GM12878 (cell line): Measurements from ENCODE around the gene DTNA. TPM values are rescaled to one million over a fixed set of nuclear protein-coding genes. Genes with fewer than 3 reads are reported as not detected.

Experiments used
- ATAC-seq: fragments of 200-7000 bp; cut with Tn5 transposase; 3 replicates; pipeline ENCODE4 v1.9.1; 2020; ENCODE audit warnings: mild to moderate bottlenecking, moderate library complexity
- BruUV-seq: library from RNA; stranded (reverse); fragments of 400-500 nt; replicated peaks from 2 replicates; lab custom pipeline; 2021; lab: Mats Ljungman, UMichigan
- CTCF ChIA-PET: fragments of 300-600 bp; sonication (Branson Sonifier 250); formaldehyde crosslinking; extraction: SDS; loops from one replicate; lab custom pipeline; 2021; ENCODE audit warnings: inconsistent platforms; lab: Yijun Ruan, JAX
- POLR2A ChIA-PET: fragments of 350-600 bp; formaldehyde crosslinking; extraction: SDS; loops from one replicate; lab custom pipeline; 2021; ENCODE audit warnings: inconsistent platforms; lab: Charles Lee
- RAD21 ChIA-PET: fragments of 300-600 bp; sonication (Branson Sonifier 250); formaldehyde crosslinking; loops from one replicate; lab custom pipeline; 2023; ENCODE audit warnings: antibody characterized with exemption; ENCODE audit not compliant: unreplicated experiment; lab: Charles Lee
- SMC1A ChIA-PET: fragments of 300-600 bp; sonication (Branson Sonifier 250); formaldehyde crosslinking; loops from one replicate; lab custom pipeline; 2023; ENCODE audit not compliant: unreplicated experiment, uncharacterized antibody; lab: Charles Lee
- DNase-seq: peaks from one replicate; pipeline ENCODE4 v3.0.0-alpha.2; 2011; ENCODE audit warnings: low read depth, low spot score
- FAIRE-seq: peaks from 3 replicates; lab custom pipeline; 2011; peaks lifted over from hg19 to GRCh38; lab: Jason Lieb, UNC
- H2AFZ ChIP-seq: 2 replicates; pipeline ENCODE4 v1.6.0; 2011; ENCODE audit warnings: low read depth, low read length, control low read depth; ENCODE audit not compliant: control insufficient read depth
- H3K27ac ChIP-seq: 2 replicates; pipeline ENCODE4 v1.5.1; 2011; ENCODE audit warnings: control low read depth; ENCODE audit not compliant: control insufficient read depth, insufficient read depth
- H3K27me3 ChIP-seq, 2 experiments: replicated peaks in 1 of 2; 2 replicates each; pipeline versions ENCODE4 v1.6.0 to v1.6.1; 2011; ENCODE audit warnings: low read length in 1 of 2; ENCODE audit not compliant: control insufficient read depth in 2 of 2, insufficient read depth in 2 of 2
- H3K36me3 ChIP-seq, 2 experiments: 2 replicates each; pipeline ENCODE4 v1.5.1; 2011; ENCODE audit warnings: low read length in 1 of 2; ENCODE audit not compliant: control insufficient read depth in 2 of 2, insufficient read depth in 2 of 2
- H3K4me1 ChIP-seq: 2 replicates; pipeline ENCODE4 v1.6.1; 2011; ENCODE audit warnings: mild to moderate bottlenecking, low read length, moderate library complexity, mixed read lengths; ENCODE audit not compliant: control insufficient read depth, insufficient read depth
- H3K4me2 ChIP-seq: 2 replicates; pipeline ENCODE4 v1.6.0; 2011; ENCODE audit warnings: control low read depth; ENCODE audit not compliant: control insufficient read depth, insufficient read depth
- H3K4me3 ChIP-seq: fragments of 200-600 bp; sonication (generic); 2 replicates; pipeline ENCODE4 v1.5.1; 2016
- H3K79me2 ChIP-seq: 2 replicates; pipeline ENCODE4 v1.6.0; 2011; ENCODE audit warnings: low read length; ENCODE audit not compliant: control insufficient read depth, insufficient read depth
- H3K9ac ChIP-seq: 2 replicates; pipeline ENCODE4 v1.8.0; 2011; ENCODE audit warnings: low read length, control low read depth, mixed read lengths; ENCODE audit not compliant: control insufficient read depth, insufficient read depth
- H3K9me3 ChIP-seq: replicated peaks from 3 replicates; pipeline ENCODE4 v1.5.1; 2011; ENCODE audit warnings: mild to moderate bottlenecking, low read length; ENCODE audit not compliant: control insufficient read depth, insufficient read depth
- H4K20me1 ChIP-seq: 2 replicates; pipeline ENCODE4 v1.6.0; 2011; ENCODE audit not compliant: control insufficient read depth, insufficient read depth
- BRCA1 ChIP-seq: IDR thresholded peaks from 2 replicates; pipeline ENCODE4 v1.6.1; 2011; ENCODE audit warnings: low read depth, low read length, improper control_type of control experiment
- EP300 ChIP-seq, 2 experiments: fragments of 150-350 bp in 1 of 2; IDR thresholded peaks; 2 replicates each; pipeline ENCODE4 v1.6.1; 2011 to 2012; ENCODE audit warnings: low read depth in 2 of 2, low read length in 2 of 2, borderline replicate concordance in 1 of 2, improper control_type of control experiment in 1 of 2, inconsistent platforms in 1 of 2; ENCODE audit not compliant: control insufficient read depth in 1 of 2
- FOS ChIP-seq: IDR thresholded peaks from 3 replicates; pipeline ENCODE4 v1.6.1; 2011; ENCODE audit warnings: borderline replicate concordance; ENCODE audit not compliant: insufficient read length; ENCODE audit errors: extremely low read depth
- NFXL1 ChIP-seq: fragments of 450-650 bp; IDR thresholded peaks from 2 replicates; pipeline ENCODE4 v1.6.1; 2017; ENCODE audit warnings: antibody characterized with exemption, mild to moderate bottlenecking, borderline replicate concordance
- STAT3 ChIP-seq: IDR thresholded peaks from 2 replicates; pipeline ENCODE4 v1.6.1; 2011; ENCODE audit warnings: low read depth, low read length, improper control_type of control experiment
- ZBED1 ChIP-seq: IDR thresholded peaks from 2 replicates; pipeline ENCODE4 v1.6.1; 2016; ENCODE audit warnings: borderline replicate concordance
- ZNF592 ChIP-seq: fragments of 450-650 bp; IDR thresholded peaks from 2 replicates; pipeline ENCODE4 v1.6.1; 2017; ENCODE audit warnings: mild to moderate bottlenecking, moderate library complexity
- ZSCAN29 ChIP-seq: fragments of 450-650 bp; IDR thresholded peaks from 2 replicates; pipeline ENCODE4 v1.6.1; 2017; ENCODE audit warnings: mild to moderate bottlenecking, moderate library complexity
- WGBS: methylation state at CpG from one replicate; pipeline ENCODE4 v1.1.6; 2016; ENCODE audit warnings: low lambda C conversion rate; ENCODE audit not compliant: insufficient replicate concordance, insufficient coverage; ENCODE audit errors: missing lambda C conversion rate; 5-methylcytosine and 5-hydroxymethylcytosine counted together
- in situ Hi-C: fragments of 300-500 bp; cut with MboI; formaldehyde crosslinking; loops from 9 replicates; pipeline ENCODE4 v1.14.3; 2018; ENCODE audit warnings: mixed read lengths
- intact Hi-C: fragments of 100-400 bp; cut with micrococcal nuclease; formaldehyde crosslinking; loops from one replicate; pipeline ENCODE4 v1.14.2; 2022; ENCODE audit not compliant: unreplicated experiment
- polyA plus RNA-seq, 11 experiments: library from polyadenylated mRNA; depleted of rRNA in 4 of 11; unstranded in 6 of 11; stranded (reverse) in 5 of 11; fragments of >200 nt; fragmentation: Nextera tagmentation in 4 of 11; fragmentation: Illumina TruSeq in 1 of 11; extraction: Ambion mirVana in 4 of 11; extraction: Trizol in 1 of 11; gene quantifications; 1 replicate in 1 of 11; 2 replicates in 10 of 11; pipeline versions ENCODE4 v1.2.1 to v1.2.3, GENCODE V29; 2011 to 2016; ENCODE audit warnings: inconsistent platforms in 2 of 11, missing spikeins in 2 of 11, low read depth in 1 of 11
- total RNA-seq, 4 experiments: library from RNA; depleted of rRNA in 3 of 4; stranded (reverse); fragments of >200 nt in 3 of 4; fragmentation: Illumina TruSeq in 1 of 4; extraction: Trizol in 1 of 4; gene quantifications; 2 replicates each; pipeline versions ENCODE4 v1.2.1 to v1.2.3, GENCODE V29; 2013 to 2021
- TF ChIP-seq, protein P1 (sequence below): IDR thresholded peaks from 2 replicates; pipeline ENCODE4 v1.6.1; 2012; ENCODE audit warnings: improper control_type of control experiment, low read depth, low read length; ENCODE audit not compliant: insufficient replicate concordance

The DTNA gene
- total and polyA plus RNA-seq, 10 of the 15 experiments (the other 5 are each of a cell fraction or from before 2014, with no cell fraction given): 0.26 to 8.6 (median 0.53) TPM

DNA sequence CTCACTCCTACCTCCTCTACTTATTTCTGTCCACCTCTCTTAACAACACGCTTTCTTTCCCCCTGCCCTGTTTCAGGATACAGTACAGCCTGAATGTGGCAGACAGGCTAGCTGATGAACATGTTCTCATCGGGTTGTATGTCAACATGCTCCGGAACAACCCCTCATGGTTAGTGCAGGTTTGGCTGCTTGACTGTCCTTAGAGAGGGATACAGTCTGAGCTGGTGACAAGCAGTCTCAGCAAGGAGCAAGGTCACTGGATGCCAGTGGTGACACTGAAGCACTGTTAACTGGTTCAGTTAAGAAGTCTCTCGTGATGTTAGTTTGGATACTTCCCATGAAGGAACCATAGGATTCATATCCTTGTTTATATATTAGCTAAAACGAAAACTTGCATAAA, 128.6 kb downstream of the DTNA start:
- H3K4me2 ChIP-seq: no peak overlapping the region
- in situ Hi-C loops: no loop called here
- POLR2A ChIA-PET: no interaction called here
- 13% methylated on average over 5 of the region's 5 CpGs for WGBS
- H3K4me3 ChIP-seq: no peak overlapping the region
- RAD21 ChIA-PET: no interaction called here
- H3K9ac ChIP-seq: no peak overlapping the region
- CTCF ChIA-PET: no interaction called here
- no TSS peak for BruUV-seq
- H3K27me3 ChIP-seq: no peaks in the 10 kb centered on the region
- FAIRE-seq (no peak), ATAC-seq (no peak)
- SMC1A ChIA-PET: interaction anchor here (1.0 kb wide), 1 partner anchor 9 kb away, joined by 3 read pairs; no protein-coding TSS in a partner anchor
- no peaks in the 10 kb centered on the region for H3K79me2 ChIP-seq
- no peaks in the 10 kb centered on the region for H4K20me1 ChIP-seq
- TF ChIP-seq EP300 (IDR thresholded peaks at IDR 0.05; ENCODE audit: borderline replicate concordance in 1 of 2, control insufficient read depth in 1 of 2, low read depth in 2 of 2, low read length in 2 of 2) (no peak), ZSCAN29 (no peak), ZBED1 (no peak), NFXL1 (no peak), BRCA1 (no peak), STAT3 (no peak), ZNF592 (no peak), FOS (no peak)
- TF ChIP-seq, protein P1, sequence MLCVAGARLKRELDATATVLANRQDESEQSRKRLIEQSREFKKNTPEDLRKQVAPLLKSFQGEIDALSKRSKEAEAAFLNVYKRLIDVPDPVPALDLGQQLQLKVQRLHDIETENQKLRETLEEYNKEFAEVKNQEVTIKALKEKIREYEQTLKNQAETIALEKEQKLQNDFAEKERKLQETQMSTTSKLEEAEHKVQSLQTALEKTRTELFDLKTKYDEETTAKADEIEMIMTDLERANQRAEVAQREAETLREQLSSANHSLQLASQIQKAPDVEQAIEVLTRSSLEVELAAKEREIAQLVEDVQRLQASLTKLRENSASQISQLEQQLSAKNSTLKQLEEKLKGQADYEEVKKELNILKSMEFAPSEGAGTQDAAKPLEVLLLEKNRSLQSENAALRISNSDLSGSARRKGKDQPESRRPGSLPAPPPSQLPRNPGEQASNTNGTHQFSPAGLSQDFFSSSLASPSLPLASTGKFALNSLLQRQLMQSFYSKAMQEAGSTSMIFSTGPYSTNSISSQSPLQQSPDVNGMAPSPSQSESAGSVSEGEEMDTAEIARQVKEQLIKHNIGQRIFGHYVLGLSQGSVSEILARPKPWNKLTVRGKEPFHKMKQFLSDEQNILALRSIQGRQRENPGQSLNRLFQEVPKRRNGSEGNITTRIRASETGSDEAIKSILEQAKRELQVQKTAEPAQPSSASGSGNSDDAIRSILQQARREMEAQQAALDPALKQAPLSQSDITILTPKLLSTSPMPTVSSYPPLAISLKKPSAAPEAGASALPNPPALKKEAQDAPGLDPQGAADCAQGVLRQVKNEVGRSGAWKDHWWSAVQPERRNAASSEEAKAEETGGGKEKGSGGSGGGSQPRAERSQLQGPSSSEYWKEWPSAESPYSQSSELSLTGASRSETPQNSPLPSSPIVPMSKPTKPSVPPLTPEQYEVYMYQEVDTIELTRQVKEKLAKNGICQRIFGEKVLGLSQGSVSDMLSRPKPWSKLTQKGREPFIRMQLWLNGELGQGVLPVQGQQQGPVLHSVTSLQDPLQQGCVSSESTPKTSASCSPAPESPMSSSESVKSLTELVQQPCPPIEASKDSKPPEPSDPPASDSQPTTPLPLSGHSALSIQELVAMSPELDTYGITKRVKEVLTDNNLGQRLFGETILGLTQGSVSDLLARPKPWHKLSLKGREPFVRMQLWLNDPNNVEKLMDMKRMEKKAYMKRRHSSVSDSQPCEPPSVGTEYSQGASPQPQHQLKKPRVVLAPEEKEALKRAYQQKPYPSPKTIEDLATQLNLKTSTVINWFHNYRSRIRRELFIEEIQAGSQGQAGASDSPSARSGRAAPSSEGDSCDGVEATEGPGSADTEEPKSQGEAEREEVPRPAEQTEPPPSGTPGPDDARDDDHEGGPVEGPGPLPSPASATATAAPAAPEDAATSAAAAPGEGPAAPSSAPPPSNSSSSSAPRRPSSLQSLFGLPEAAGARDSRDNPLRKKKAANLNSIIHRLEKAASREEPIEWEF: no peak
- TF ChIP-seq, all 136 proteins: peak for 0
- intact Hi-C loops: no loop called here
- no peaks in the 10 kb centered on the region for H3K9me3 ChIP-seq
- no peak overlapping the region for H3K27ac ChIP-seq
- no peaks in the 10 kb centered on the region for H3K36me3 ChIP-seq
- no peak overlapping the region for H2AFZ ChIP-seq
- no peaks in the 10 kb centered on the region for H3K4me1 ChIP-seq
- no peak for DNase-seq
